Measurements from ENCODE around the gene CLEC16A.

Gene CLEC16A

GRCh38 chr16:11087691-11088073 lies 143.3 kb downstream of the CLEC16A start:
- DNase-seq = no peak

GRCh38 chr16:11088074-11088730 lies 143.8 kb downstream of the CLEC16A start:
- DNase-seq = no peak

- DNase-seq = no peak
These were observed 144.5 kb downstream of the CLEC16A start for GRCh38 chr16:11088831-11089230.

- DNase-seq = peak; percentile 40
These were observed 145.2 kb downstream of the CLEC16A start for GRCh38 chr16:11089504-11090124.

GRCh38 chr16:11090232-11090631 lies 145.9 kb downstream of the CLEC16A start:
- DNase-seq = no peak

- DNase-seq = no peak
These were observed 146.8 kb downstream of the CLEC16A start for GRCh38 chr16:11091021-11091785.

- no peak for DNase-seq
These were observed 148.6 kb downstream of the CLEC16A start for GRCh38 chr16:11092788-11093571.

- no peak for DNase-seq
These were observed 149.3 kb downstream of the CLEC16A start for GRCh38 chr16:11093572-11094074.

- no peak for DNase-seq
These were observed 149.9 kb downstream of the CLEC16A start for GRCh38 chr16:11094075-11094856.

- DNase-seq = no peak
These were observed 150.6 kb downstream of the CLEC16A start for GRCh38 chr16:11094857-11095565.

- DNase-seq = no peak
These were observed 151.6 kb downstream of the CLEC16A start for GRCh38 chr16:11095935-11096334.

GRCh38 chr16:11097094-11097786 lies 152.9 kb downstream of the CLEC16A start:
- no peak for DNase-seq

- no peak for DNase-seq
These were observed 153.4 kb downstream of the CLEC16A start for GRCh38 chr16:11097787-11098167.

GRCh38 chr16:11098601-11099390 lies 154.4 kb downstream of the CLEC16A start:
- DNase-seq = no peak

- DNase-seq = no peak
These were observed 155.4 kb downstream of the CLEC16A start for GRCh38 chr16:11099672-11100205.

GRCh38 chr16:11100239-11100750 lies 155.9 kb downstream of the CLEC16A start:
- DNase-seq = peak; percentile 76

GRCh38 chr16:11101283-11101682 lies 156.9 kb downstream of the CLEC16A start:
- DNase-seq = no peak

- no peak for DNase-seq
These were observed 157.5 kb downstream of the CLEC16A start for GRCh38 chr16:11101695-11102522.

All from fibroblast of skin of back (primary cell).